IPS-18c (cell line): Measurements from ENCODE around the gene SLC6A7.

ENCODE experiments used
- H3K4me3 ChIP-seq: 2 replicates; pipeline ENCODE4 v1.7.0; 2013; ENCODE audit warnings: low read depth, mild to moderate bottlenecking, low read length, moderate library complexity; ENCODE audit not compliant: insufficient read depth
- H3K9me3 ChIP-seq: one replicate; pipeline ENCODE4 v1.6.1; 2013; ENCODE audit warnings: mild to moderate bottlenecking, low read length, moderate library complexity; ENCODE audit not compliant: control insufficient read depth, insufficient read depth

The SLC6A7 gene

GRCh38 chr5:150153957-150154617 is 35.8 kb upstream of the SLC6A7 start:
- Histone ChIP-seq H3K9me3 (no peaks in the 10 kb centered on the region), H3K4me3 (no peak overlapping the region)

DNA sequence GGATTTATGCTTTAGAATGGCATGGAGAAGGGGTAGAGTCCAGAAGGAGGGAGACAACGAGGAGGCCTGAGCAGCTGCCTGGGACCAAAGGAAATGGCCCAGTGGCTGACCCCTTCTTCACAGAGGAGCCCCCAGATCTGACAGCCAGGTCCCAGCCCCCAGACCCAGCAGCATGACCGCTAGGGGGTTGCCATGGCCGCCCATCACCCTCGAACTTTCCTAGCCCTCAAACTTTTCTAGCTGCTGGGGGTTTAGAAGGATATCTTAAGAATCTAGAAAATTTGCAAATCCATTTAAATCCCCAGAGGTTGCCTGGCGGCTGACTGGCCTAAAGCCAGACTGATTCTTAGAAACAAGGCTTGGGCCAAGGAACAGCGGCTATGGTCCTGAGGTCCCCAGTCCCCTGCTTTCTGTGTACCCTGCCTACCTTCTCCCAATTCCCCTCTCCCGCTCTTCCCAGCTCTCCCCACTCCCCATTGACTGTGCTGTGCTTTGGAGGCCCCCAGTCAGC is 35.2 kb upstream of the SLC6A7 start:
- no peak overlapping the region; the same call in 1 of the 2 replicates for H3K4me3 ChIP-seq
- no peaks in the 10 kb centered on the region for H3K9me3 ChIP-seq

DNA sequence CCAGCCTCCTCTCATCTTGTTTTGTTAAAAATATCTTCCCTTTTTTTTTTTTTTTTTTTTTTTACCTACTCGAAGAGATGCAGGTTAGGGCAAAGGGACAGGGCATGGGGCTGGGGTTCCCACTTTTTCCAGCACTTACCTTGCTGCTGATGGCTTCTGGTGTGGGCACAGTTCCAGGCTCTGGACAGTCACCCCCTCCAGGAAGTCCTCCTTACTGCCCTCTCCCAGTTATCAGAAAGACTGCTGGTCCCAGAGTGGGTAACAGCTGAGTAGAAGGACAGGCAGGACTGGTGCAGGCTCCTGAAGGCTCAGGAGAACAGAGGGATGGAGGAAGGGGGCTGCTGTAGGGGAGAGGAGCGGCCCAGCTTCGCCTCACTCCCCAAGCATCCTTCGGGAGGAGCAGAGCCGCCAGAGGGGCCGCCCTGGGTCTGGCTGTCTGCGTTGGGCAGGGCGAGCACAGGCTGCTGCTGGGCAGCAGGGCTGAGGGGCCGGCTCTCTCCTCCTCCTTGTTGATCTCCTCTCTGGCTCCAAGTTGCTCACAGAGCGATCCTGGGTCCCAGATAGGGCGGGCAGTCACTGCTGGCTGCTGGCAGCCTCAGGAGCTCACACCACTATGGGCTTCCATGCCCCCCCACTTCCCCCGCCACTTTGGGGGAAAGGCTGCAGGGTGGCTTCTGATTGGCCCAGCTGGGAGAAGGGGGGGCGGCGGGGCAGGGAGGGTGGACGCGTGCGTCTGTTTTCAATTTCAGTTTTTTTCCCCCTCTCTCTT is 34.4 kb upstream of the SLC6A7 start, which contains the start of gene PDGFRB:
Gene PDGFRB (minus strand): TSS at position 588 of the 769 bp plus-strand sequence. CDS start 18,798 bp downstream, outside the sequence.
- no peaks in the 10 kb centered on the region for H3K9me3 ChIP-seq
- H3K4me3 ChIP-seq = no peak within 1 kb of the TSS; the same call in 1 of the 2 replicates

DNA sequence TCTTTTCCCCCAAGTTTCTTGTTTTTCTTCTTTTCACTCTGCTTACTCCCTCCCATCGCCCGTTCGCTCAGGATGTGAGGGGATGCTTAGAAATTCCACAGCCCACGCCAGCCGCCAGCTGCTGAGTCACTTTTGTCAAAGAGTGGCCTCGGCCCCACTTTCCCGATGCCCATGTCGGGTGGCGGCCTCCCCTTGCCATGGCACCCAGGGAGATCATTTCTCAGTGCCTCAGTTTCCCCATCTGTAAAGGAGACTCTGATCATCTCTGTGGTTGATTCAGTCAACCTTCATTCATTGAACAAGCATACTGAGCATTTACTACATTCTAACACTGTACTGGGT is 33.9 kb upstream of the SLC6A7 start:
- Histone ChIP-seq H3K9me3 (no peaks in the 10 kb centered on the region), H3K4me3 (no peak overlapping the region)

DNA sequence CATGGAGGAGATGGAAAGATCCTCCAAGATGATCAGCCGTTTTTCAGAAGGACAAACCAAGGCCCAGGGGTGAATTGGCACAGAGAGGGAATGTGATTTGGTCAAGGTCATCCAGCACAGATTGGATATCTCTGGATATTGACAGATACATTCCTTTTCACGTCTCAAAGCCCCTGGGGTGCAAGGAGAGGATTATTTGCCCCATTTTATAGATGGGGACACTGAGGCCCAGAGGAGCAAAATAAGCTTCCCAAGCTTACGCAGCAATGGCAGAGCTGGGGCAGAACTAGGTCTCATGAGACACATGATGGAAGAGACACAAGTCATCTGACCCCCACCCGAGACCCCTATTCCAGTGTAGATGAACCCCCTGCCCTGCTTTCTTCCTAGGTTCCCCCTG is 33.3 kb upstream of the SLC6A7 start:
- H3K4me3 ChIP-seq = no peak overlapping the region
- no peaks in the 10 kb centered on the region for H3K9me3 ChIP-seq

DNA sequence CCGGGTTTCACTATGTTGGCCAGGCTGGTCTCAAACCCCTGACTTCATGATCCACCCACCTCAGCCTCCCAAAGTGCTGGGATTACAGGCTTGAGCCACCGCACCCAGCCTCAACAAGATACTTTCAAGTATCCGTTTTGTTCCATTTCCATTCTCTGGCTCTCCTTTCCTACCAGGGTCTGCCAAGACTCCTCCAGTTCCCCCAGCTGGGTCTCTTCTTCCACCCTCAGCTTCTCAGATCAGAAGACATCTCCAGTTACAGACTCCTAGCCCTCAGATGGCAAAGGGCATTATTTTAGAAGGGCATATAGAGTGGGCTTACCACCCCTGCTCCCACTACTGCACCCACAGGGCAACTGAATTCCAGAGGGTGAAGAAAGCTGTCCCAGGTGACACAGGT is 32.7 kb upstream of the SLC6A7 start:
- no peaks in the 10 kb centered on the region for H3K9me3 ChIP-seq
- H3K4me3 ChIP-seq = no peak overlapping the region

- Histone ChIP-seq H3K9me3 (no peaks in the 10 kb centered on the region), H3K4me3 (no peak overlapping the region)
Measured at GRCh38 chr5:150158170-150158949, 31.5 kb upstream of the SLC6A7 start.

GRCh38 chr5:150159031-150159430 is 30.8 kb upstream of the SLC6A7 start:
- Histone ChIP-seq H3K4me3 (no peak overlapping the region), H3K9me3 (no peaks in the 10 kb centered on the region)

DNA sequence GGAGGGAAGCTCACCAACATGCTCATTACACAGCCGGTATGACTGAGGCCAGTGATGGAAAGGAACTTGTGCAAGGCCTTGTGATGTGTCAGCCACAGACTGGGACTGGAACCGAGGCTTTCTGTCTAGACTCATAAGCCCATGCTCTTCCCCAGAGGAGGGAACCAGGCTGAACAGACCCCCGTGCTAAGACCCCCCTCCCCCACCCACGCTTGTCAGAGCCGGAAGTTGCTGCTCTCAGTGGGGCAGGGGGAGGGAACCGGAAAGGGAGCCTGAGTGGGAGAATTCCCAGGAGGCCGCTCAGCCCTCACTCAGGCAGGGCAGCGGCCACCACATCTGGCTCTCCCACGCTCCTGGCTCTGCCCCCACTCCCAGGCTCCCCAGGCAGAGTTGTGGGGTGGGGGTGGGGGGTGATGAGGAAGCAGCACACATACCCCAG is 30.1 kb upstream of the SLC6A7 start:
- Histone ChIP-seq H3K4me3 (no peak overlapping the region), H3K9me3 (no peaks in the 10 kb centered on the region)

DNA sequence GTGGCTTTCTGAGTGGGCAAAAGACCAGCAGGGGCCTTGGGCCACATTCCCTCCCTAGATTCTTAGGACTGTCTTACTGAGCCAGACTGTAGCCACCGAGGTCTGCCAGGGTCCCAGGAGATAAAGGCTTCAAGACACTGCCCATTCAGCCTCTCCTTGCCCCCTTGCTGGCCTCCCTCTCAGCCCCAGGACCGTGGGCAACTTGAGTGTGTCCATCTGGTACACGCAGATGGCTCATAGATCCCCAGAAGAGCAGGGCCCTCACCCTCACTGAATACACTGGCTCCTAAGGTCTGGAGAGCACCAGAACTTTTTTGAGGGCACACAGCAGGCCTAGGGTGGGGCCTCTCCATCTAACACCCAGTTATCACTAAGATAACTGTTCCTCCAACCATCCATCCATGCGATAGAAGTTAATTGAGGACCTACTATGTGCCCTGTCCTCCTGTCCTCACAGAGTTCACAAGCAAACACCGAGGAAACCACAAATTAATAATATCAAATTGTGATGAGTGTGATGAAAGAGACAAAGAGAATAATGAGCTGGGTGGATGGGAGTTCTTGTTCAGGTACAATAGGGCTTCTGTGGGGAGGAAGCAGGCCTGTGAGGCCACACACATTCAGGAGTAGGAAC is 29.3 kb upstream of the SLC6A7 start:
- Histone ChIP-seq H3K9me3 (no peaks in the 10 kb centered on the region), H3K4me3 (no peak overlapping the region)

GRCh38 chr5:150161242-150162141 is 28.4 kb upstream of the SLC6A7 start:
- H3K9me3 ChIP-seq = no peaks in the 10 kb centered on the region
- no peak overlapping the region for H3K4me3 ChIP-seq

GRCh38 chr5:150162142-150162513 is 27.7 kb upstream of the SLC6A7 start:
- no peak overlapping the region for H3K4me3 ChIP-seq
- H3K9me3 ChIP-seq = peaks cover 2% of the 10 kb centered on the region

DNA sequence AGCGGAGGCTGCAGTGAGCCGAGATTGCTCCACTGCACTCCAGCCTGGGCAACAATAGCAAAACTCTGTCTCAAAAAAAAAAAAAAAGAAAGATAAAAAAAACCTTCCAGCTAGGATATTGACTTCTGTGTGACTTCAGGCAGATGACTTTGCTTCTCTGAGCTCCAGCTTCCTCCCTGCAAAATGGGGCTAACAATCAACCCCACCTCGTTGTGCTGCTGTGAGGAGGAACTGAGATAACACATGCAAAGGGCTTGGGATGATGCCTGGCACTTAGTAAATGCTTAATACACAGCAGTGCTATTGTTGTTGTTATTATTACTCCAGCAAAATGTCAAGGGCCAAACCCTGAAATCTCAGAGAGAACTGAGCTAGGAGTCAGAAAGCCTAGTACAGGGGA is 26.8 kb upstream of the SLC6A7 start:
- Histone ChIP-seq H3K4me3 (no peak overlapping the region), H3K9me3 (peaks cover 2% of the 10 kb centered on the region)

DNA sequence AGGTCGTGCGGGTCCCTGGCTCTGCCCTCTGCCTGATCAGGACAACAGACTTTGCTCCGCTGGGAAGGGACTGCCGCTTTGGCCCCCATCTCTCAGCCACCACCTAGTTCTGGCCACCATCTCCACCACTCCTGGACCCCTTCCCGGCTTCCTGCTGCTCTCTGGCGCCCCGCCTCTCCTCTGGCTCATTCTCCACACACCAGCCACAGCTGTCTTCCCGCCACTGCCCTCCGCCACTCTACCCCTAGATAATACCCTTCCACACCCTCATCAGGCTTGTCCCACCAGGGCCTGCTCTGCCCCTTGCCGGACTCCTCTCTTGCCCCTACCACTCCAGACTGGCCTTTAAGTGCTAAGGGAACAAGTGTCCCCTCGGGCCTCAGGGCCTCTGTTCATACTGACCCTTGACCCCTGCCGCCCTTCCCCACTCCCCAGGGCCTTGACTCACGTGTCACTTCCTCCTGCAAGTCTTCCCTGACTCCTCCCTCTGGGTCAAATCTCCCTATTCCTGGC is 26.3 kb upstream of the SLC6A7 start:
- no peak overlapping the region for H3K4me3 ChIP-seq
- H3K9me3 ChIP-seq = peaks cover 2% of the 10 kb centered on the region

GRCh38 chr5:150164211-150164980 is 25.5 kb upstream of the SLC6A7 start:
- no peak overlapping the region for H3K4me3 ChIP-seq
- H3K9me3 ChIP-seq = peaks cover 2% of the 10 kb centered on the region
